GM12865 (cell line): Measurements from ENCODE around the gene ZMYM1.
"Not testable (repeated sequence)": the region's sequence is repeated elsewhere in the genome, so short reads cannot be mapped to it uniquely, and the experiment has no call there.

ENCODE experiments used
- DNase-seq: peaks from one replicate; pipeline ENCODE4 v3.0.0; 2010; ENCODE audit warnings: low read depth
- H3K4me3 ChIP-seq: 2 replicates; pipeline ENCODE4 v1.5.1; 2011; ENCODE audit warnings: mild to moderate bottlenecking, low read depth, low read length, control low read depth
- TF ChIP-seq, protein P1 (sequence below): IDR thresholded peaks from 2 replicates; pipeline ENCODE4 v1.5.1; 2011; ENCODE audit warnings: low read length, control low read depth, low read depth, inconsistent platforms; ENCODE audit not compliant: insufficient read depth; ENCODE audit errors: missing control alignments

Gene ZMYM1

GRCh38 chr1:35143737-35144508 is 64.7 kb downstream of the ZMYM1 start:
- H3K4me3 ChIP-seq: no peak overlapping the region
- TF ChIP-seq, protein P1, sequence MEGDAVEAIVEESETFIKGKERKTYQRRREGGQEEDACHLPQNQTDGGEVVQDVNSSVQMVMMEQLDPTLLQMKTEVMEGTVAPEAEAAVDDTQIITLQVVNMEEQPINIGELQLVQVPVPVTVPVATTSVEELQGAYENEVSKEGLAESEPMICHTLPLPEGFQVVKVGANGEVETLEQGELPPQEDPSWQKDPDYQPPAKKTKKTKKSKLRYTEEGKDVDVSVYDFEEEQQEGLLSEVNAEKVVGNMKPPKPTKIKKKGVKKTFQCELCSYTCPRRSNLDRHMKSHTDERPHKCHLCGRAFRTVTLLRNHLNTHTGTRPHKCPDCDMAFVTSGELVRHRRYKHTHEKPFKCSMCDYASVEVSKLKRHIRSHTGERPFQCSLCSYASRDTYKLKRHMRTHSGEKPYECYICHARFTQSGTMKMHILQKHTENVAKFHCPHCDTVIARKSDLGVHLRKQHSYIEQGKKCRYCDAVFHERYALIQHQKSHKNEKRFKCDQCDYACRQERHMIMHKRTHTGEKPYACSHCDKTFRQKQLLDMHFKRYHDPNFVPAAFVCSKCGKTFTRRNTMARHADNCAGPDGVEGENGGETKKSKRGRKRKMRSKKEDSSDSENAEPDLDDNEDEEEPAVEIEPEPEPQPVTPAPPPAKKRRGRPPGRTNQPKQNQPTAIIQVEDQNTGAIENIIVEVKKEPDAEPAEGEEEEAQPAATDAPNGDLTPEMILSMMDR: no peak
- DNase-seq: no peak

GRCh38 chr1:35145892-35146549 is 66.8 kb downstream of the ZMYM1 start:
- not testable (repeated sequence) for H3K4me3 ChIP-seq
- peak; percentile 61 for DNase-seq

- H3K4me3 ChIP-seq: no peak overlapping the region
- DNase-seq: no peak
- TF ChIP-seq, protein P1: no peak
Observed at GRCh38 chr1:35151220-35151619, 72.0 kb downstream of the ZMYM1 start.

DNA sequence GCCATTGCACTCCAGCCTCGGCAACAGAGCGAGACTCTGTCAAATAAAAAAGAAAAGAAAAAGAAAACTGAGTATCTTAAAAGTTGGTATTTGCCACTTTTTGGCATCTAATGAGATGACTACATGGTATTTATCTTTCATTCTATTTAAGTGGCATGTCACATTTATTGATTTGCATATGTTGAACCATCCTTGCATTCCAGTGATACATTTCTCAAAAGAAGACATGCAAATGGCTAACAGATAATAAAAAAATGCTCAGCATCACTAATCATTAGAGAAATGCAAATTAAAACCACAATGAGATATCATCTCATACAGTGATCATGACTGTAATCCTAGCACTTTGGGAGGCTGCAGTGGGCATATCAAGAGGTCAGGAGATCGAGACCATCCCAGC is 85.7 kb downstream of the ZMYM1 start:
- no peak for DNase-seq
- H3K4me3 ChIP-seq: no peak overlapping the region
- TF ChIP-seq, protein P1: no peak
